Kidney (tissue), 14 donors: ENCODE results near the gene ERVW-1. TPM values are rescaled to one million over a fixed set of nuclear protein-coding genes. Genes with fewer than 3 reads are reported as not detected.
"Not testable (repeated sequence)": the region's sequence is repeated elsewhere in the genome, so short reads cannot be mapped to it uniquely, and the experiment has no call there.

Experiments used
- DNase-seq, 5 donors: peaks; one replicate each; pipeline ENCODE4 v3.0.0-alpha.2; 2013 to 2020
- FAIRE-seq: peaks from 2 replicates; lab custom pipeline; 2012; peaks lifted over from hg19 to GRCh38; lab: Jason Lieb, UNC
- H3K27ac ChIP-seq, 2 donors: one replicate each; pipeline ENCODE4 v1.7.0; 2013; ENCODE audit warnings: low read depth in 2 of 2, low read length in 2 of 2, inconsistent platforms in 1 of 2
- H3K27me3 ChIP-seq: one replicate; pipeline ENCODE4 v1.7.1; 2013; ENCODE audit warnings: low read length, inconsistent platforms; ENCODE audit not compliant: control insufficient read depth, insufficient read depth
- H3K36me3 ChIP-seq, 3 donors: one replicate each; pipeline versions ENCODE4 v1.7.0 to v1.7.1; 2013; ENCODE audit warnings: low read length in 3 of 3, control low read depth in 1 of 3, inconsistent platforms in 1 of 3; ENCODE audit not compliant: insufficient read depth in 3 of 3, control insufficient read depth in 2 of 3
- H3K4me1 ChIP-seq, 3 donors: one replicate each; pipeline versions ENCODE4 v1.7.0 to v1.7.1; 2013; ENCODE audit warnings: low read length in 3 of 3, inconsistent platforms in 1 of 3, low read depth in 1 of 3; ENCODE audit not compliant: control insufficient read depth in 2 of 3, insufficient read depth in 2 of 3
- H3K4me3 ChIP-seq, 3 donors: one replicate each; pipeline versions ENCODE4 v1.7.0 to v1.8.1; 2013; ENCODE audit warnings: low read length in 3 of 3, control low read depth in 1 of 3, inconsistent platforms in 1 of 3
- H3K9ac ChIP-seq, 3 donors: one replicate each; pipeline versions ENCODE4 v1.7.0 to v1.7.1; 2013; ENCODE audit warnings: low read length in 3 of 3, control low read depth in 1 of 3, inconsistent platforms in 1 of 3
- H3K9me3 ChIP-seq, 3 donors: one replicate each; pipeline versions ENCODE4 v1.7.0 to v1.7.1; 2013; ENCODE audit warnings: low read length in 3 of 3, control low read depth in 1 of 3, inconsistent platforms in 1 of 3; ENCODE audit not compliant: control insufficient read depth in 2 of 3, insufficient read depth in 1 of 3
- CTCF ChIP-seq: IDR thresholded peaks from 3 replicates; pipeline ENCODE4 v1.5.1; 2012; ENCODE audit warnings: mild to moderate bottlenecking, moderate library complexity, borderline replicate concordance; ENCODE audit not compliant: insufficient read depth; ENCODE audit errors: extremely low read depth
- intact Hi-C: fragments of 100-400 bp; cut with DNase I; formaldehyde crosslinking; loops from one replicate; pipeline ENCODE4 v1.11.1; 2022
- polyA plus RNA-seq: library from polyadenylated mRNA; stranded (reverse); fragments of 350-450 nt; fragmentation: Illumina TruSeq; extraction: RNeasy Lipid Tissue Mini Kit (QIAGEN cat#74804); gene quantifications from one replicate; pipeline ENCODE4 v1.2.3, GENCODE V29; 2014; ENCODE audit warnings: low read depth, low replicate concordance; ENCODE audit not compliant: insufficient read depth
- total RNA-seq: library from RNA; stranded (reverse); fragmentation: NEBNext Ultra II Directional; extraction: Animal tissue kit (Norgen Biotek cat#: 25700); gene quantifications from one replicate; pipeline ENCODE4 v1.2.1, GENCODE V29; 2021
- donor health status: control.
- donor health status: control.
- donor health status: control.
- donor health status: control.
- donor health status: control.
- donor health status: DM: yes; HTN: yes; CAD: no.
- donor health status: Normal renal cell carcinoma (clear cell type).

The ERVW-1 gene
- total and polyA plus RNA-seq, 2 donors from 2014 or later, result not detected

DNA sequence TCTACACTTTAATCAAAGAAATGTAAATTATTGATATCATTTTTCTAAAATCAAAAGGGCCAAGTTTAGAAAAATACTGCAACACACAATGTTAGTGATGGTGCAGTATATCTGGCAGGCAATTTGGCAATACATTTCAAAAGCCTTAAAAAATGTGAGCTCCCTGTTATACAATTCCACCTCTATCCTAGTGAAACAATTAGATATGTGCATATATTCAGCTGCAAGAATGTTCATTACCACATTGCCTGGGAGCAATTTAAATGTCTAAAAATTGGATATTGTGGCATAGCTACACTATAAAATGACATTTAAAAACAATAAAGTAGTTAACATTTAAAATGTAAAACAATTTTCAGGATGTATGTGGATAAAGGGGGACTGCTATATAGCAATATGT lies 10.1 kb upstream of the ERVW-1 start:
- H3K4me1 ChIP-seq, result no peaks in the 10 kb centered on the region
- no peak overlapping the region for H3K4me3 ChIP-seq
- FAIRE-seq (no peak), DNase-seq (no peak)
- no peaks in the 10 kb centered on the region for H3K9me3 ChIP-seq
- H3K27me3 ChIP-seq, result no peaks in the 10 kb centered on the region
- no peak overlapping the region for H3K9ac ChIP-seq
- peaks cover 0 to 37% (median 25%) of the 10 kb centered on the region in 3 donors for H3K36me3 ChIP-seq
- no peak for TF ChIP-seq CTCF
- intact Hi-C loops, result no loop called here
- H3K27ac ChIP-seq, result no peak overlapping the region

- Histone ChIP-seq H3K9me3 (no peaks in the 10 kb centered on the region), H3K27ac (no peak overlapping the region), H3K4me3 (no peak overlapping the region), H3K4me1 (no peaks in the 10 kb centered on the region), H3K27me3 (no peaks in the 10 kb centered on the region), H3K9ac (no peak overlapping the region), H3K36me3 (peaks cover 0 to 26% (median 14%) of the 10 kb centered on the region in 3 donors)
- intact Hi-C loops, result no loop called here
- DNase-seq (no peak), FAIRE-seq (no peak)
- TF ChIP-seq CTCF, result no peak
These were observed 8.2 kb upstream of the ERVW-1 start for GRCh38 chr7:92485974-92486373.

- DNase-seq (no peak), FAIRE-seq (no peak)
- intact Hi-C loops, result no loop called here
- Histone ChIP-seq H3K27me3 (no peaks in the 10 kb centered on the region), H3K9me3 (no peaks in the 10 kb centered on the region), H3K36me3 (peaks cover 0 to 23% (median 14%) of the 10 kb centered on the region in 3 donors), H3K4me3 (no peak overlapping the region), H3K9ac (no peak overlapping the region), H3K4me1 (no peaks in the 10 kb centered on the region), H3K27ac (no peak overlapping the region)
- TF ChIP-seq CTCF, result no peak
These were observed 7.6 kb upstream of the ERVW-1 start for GRCh38 chr7:92485267-92485892.

DNA sequence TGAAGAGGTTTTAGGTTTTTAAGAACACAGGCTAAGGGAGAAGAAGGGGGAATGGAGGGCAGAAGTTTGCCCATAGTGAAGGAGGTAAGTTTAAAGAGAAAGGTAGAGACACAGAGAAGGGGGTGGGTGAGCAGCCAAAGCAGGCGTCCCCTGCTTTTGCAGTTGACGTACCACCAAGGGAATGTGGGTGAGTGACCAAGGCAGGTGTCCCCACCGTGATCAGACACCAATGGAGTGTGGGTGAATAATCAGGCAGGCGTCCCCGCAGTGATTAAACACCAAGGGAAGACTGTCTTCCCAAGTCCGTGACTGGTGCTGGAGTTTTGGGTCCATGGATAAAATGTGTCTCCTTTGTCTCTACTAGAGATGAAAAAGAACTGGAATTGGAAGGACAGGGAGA lies 6.5 kb upstream of the ERVW-1 start:
- H3K36me3 ChIP-seq, result peaks cover 0 to 19% (median 11%) of the 10 kb centered on the region in 3 donors
- H3K27ac ChIP-seq, intact Hi-C loops, FAIRE-seq, H3K9ac ChIP-seq, H3K4me3 ChIP-seq, DNase-seq, H3K4me1 ChIP-seq, H3K9me3 ChIP-seq, H3K27me3 ChIP-seq: not testable (repeated sequence)

GRCh38 chr7:92483624-92484023 lies 5.9 kb upstream of the ERVW-1 start:
- H3K4me3 ChIP-seq, FAIRE-seq, H3K9ac ChIP-seq, intact Hi-C loops, DNase-seq, H3K9me3 ChIP-seq, H3K27me3 ChIP-seq, H3K27ac ChIP-seq, H3K4me1 ChIP-seq: not testable (repeated sequence)
- H3K36me3 ChIP-seq, result peaks cover 0 to 17% (median 11%) of the 10 kb centered on the region in 3 donors

- H3K4me1 ChIP-seq, H3K9me3 ChIP-seq, intact Hi-C loops, H3K27ac ChIP-seq, H3K36me3 ChIP-seq, H3K4me3 ChIP-seq, FAIRE-seq, DNase-seq, H3K27me3 ChIP-seq, H3K9ac ChIP-seq: not testable (repeated sequence)
These were observed 1.4 kb upstream of the ERVW-1 start for GRCh38 chr7:92479146-92479545.
